ENCODE results near the gene RNF225.

The RNF225 gene

GRCh38 chr19:58355908-58356765 lies 39.3 kb upstream of the RNF225 start:
- no peak for DNase-seq
- no peaks in the 10 kb centered on the region for H4K20me1 ChIP-seq (ENCODE audit: insufficient read depth, low read length)
- H3F3A ChIP-seq (ENCODE audit: insufficient read depth, low read length), result no peaks in the 10 kb centered on the region
- H3K27ac ChIP-seq (ENCODE audit: low read length), result no peak overlapping the region
- no peak overlapping the region for H3K4me2 ChIP-seq (ENCODE audit: low read depth, low read length)
- H3K27me3 ChIP-seq (replicated peaks; ENCODE audit: insufficient read depth, low read length), result no peaks in the 10 kb centered on the region
- no peak overlapping the region for H2AFZ ChIP-seq (ENCODE audit: low read length)
- H3K36me3 ChIP-seq (replicated peaks; ENCODE audit: insufficient read depth, low read length), result no peaks in the 10 kb centered on the region
- no peaks in the 10 kb centered on the region for H3K79me2 ChIP-seq (ENCODE audit: low read length)
- no peaks in the 10 kb centered on the region for H3K9me3 ChIP-seq (replicated peaks; ENCODE audit: insufficient read depth, low read length)
- H3K9me2 ChIP-seq (replicated peaks; ENCODE audit: insufficient read depth, low read length), result no peaks in the 10 kb centered on the region
- no peaks in the 10 kb centered on the region for H3K4me1 ChIP-seq (ENCODE audit: low read length)
- no peak overlapping the region for H3K4me3 ChIP-seq (ENCODE audit: low read length)
- no peak overlapping the region for H3K9ac ChIP-seq (ENCODE audit: low read length)
- no peak for TF ChIP-seq CTCF (IDR thresholded peaks at IDR 0.05; ENCODE audit: low read length)
- no peak for TF ChIP-seq EZH2phosphoT487 (IDR thresholded peaks at IDR 0.05; ENCODE audit: low read length)
- no peak for TF ChIP-seq EZH2 (optimal IDR thresholded peaks at IDR 0.05; ENCODE audit: low read depth, low read length)

GRCh38 chr19:58356766-58357480 lies 38.5 kb upstream of the RNF225 start:
- Histone ChIP-seq H2AFZ (ENCODE audit: low read length) (no peak overlapping the region), H3K9ac (ENCODE audit: low read length) (no peak overlapping the region), H3K27me3 (replicated peaks; ENCODE audit: insufficient read depth, low read length) (no peaks in the 10 kb centered on the region), H3K36me3 (replicated peaks; ENCODE audit: insufficient read depth, low read length) (no peaks in the 10 kb centered on the region), H3K9me3 (replicated peaks; ENCODE audit: insufficient read depth, low read length) (no peaks in the 10 kb centered on the region), H4K20me1 (ENCODE audit: insufficient read depth, low read length) (no peaks in the 10 kb centered on the region), H3K27ac (ENCODE audit: low read length) (no peak overlapping the region), H3K4me1 (ENCODE audit: low read length) (no peaks in the 10 kb centered on the region), H3K4me3 (ENCODE audit: low read length) (no peak overlapping the region), H3F3A (ENCODE audit: insufficient read depth, low read length) (no peaks in the 10 kb centered on the region), H3K79me2 (ENCODE audit: low read length) (no peaks in the 10 kb centered on the region), H3K4me2 (ENCODE audit: low read depth, low read length) (no peak overlapping the region), H3K9me2 (replicated peaks; ENCODE audit: insufficient read depth, low read length) (no peaks in the 10 kb centered on the region)
- no peak for DNase-seq
- no peak for TF ChIP-seq EZH2 (optimal IDR thresholded peaks at IDR 0.05; ENCODE audit: low read depth, low read length)
- TF ChIP-seq CTCF (IDR thresholded peaks at IDR 0.05; ENCODE audit: low read length), result no peak
- no peak for TF ChIP-seq EZH2phosphoT487 (IDR thresholded peaks at IDR 0.05; ENCODE audit: low read length)

- Histone ChIP-seq H3F3A (ENCODE audit: insufficient read depth, low read length) (no peaks in the 10 kb centered on the region), H3K27ac (ENCODE audit: low read length) (no peak overlapping the region), H3K4me1 (ENCODE audit: low read length) (no peaks in the 10 kb centered on the region), H3K79me2 (ENCODE audit: low read length) (no peaks in the 10 kb centered on the region), H3K4me2 (ENCODE audit: low read depth, low read length) (no peak overlapping the region), H3K9me2 (replicated peaks; ENCODE audit: insufficient read depth, low read length) (no peaks in the 10 kb centered on the region), H3K36me3 (replicated peaks; ENCODE audit: insufficient read depth, low read length) (no peaks in the 10 kb centered on the region), H2AFZ (ENCODE audit: low read length) (no peak overlapping the region), H3K9me3 (replicated peaks; ENCODE audit: insufficient read depth, low read length) (no peaks in the 10 kb centered on the region), H3K27me3 (replicated peaks; ENCODE audit: insufficient read depth, low read length) (no peaks in the 10 kb centered on the region), H4K20me1 (ENCODE audit: insufficient read depth, low read length) (no peaks in the 10 kb centered on the region), H3K9ac (ENCODE audit: low read length) (no peak overlapping the region), H3K4me3 (ENCODE audit: low read length) (no peak overlapping the region)
- TF ChIP-seq EZH2 (optimal IDR thresholded peaks at IDR 0.05; ENCODE audit: low read depth, low read length) (no peak), EZH2phosphoT487 (IDR thresholded peaks at IDR 0.05; ENCODE audit: low read length) (no peak), CTCF (IDR thresholded peaks at IDR 0.05; ENCODE audit: low read length) (no peak)
- no peak for DNase-seq
Observed at GRCh38 chr19:58357481-58358145, 37.8 kb upstream of the RNF225 start.
